Glutamatergic neuron (in vitro differentiated cells): ENCODE results near the gene AGAP1. TPM values are rescaled to one million over a fixed set of nuclear protein-coding genes. Genes with fewer than 3 reads are reported as not detected.

Source experiments
- DNase-seq: peaks from one replicate; pipeline ENCODE4 v3.0.0; 2022
- H3K27ac Mint-ChIP-seq: one replicate; pipeline ENCODE4 v1.8.0; 2020; ENCODE audit warnings: mild to moderate bottlenecking, mixed read lengths, inconsistent platforms; ENCODE audit not compliant: unreplicated experiment
- H3K27me3 Mint-ChIP-seq: one replicate; pipeline ENCODE4 v1.8.0; 2020; ENCODE audit warnings: mild to moderate bottlenecking, moderate library complexity, mixed read lengths, inconsistent platforms; ENCODE audit not compliant: unreplicated experiment
- H3K36me3 Mint-ChIP-seq: one replicate; pipeline ENCODE4 v1.8.0; 2020; ENCODE audit warnings: mild to moderate bottlenecking, mixed read lengths, inconsistent platforms; ENCODE audit not compliant: unreplicated experiment
- H3K4me1 Mint-ChIP-seq: one replicate; pipeline ENCODE4 v1.8.0; 2020; ENCODE audit warnings: mild to moderate bottlenecking, low read depth, mixed read lengths, inconsistent platforms; ENCODE audit not compliant: unreplicated experiment
- H3K4me3 Mint-ChIP-seq: one replicate; pipeline ENCODE4 v1.8.0; 2020; ENCODE audit warnings: mild to moderate bottlenecking, mixed read lengths, inconsistent platforms; ENCODE audit not compliant: unreplicated experiment
- H3K9me3 Mint-ChIP-seq: one replicate; pipeline ENCODE4 v1.8.0; 2020; ENCODE audit warnings: mild to moderate bottlenecking, moderate library complexity, mixed read lengths, inconsistent platforms; ENCODE audit not compliant: unreplicated experiment
- CTCF ChIP-seq: fragments of 200-600 bp; sonication (generic); IDR thresholded peaks from one replicate; pipeline ENCODE4 v1.5.0; 2021; ENCODE audit not compliant: partially characterized antibody, unreplicated experiment
- total RNA-seq: library from RNA; stranded (reverse); fragmentation: NEBNext Ultra II Directional; extraction: Animal tissue kit (Norgen Biotek cat#: 25700); gene quantifications from one replicate; pipeline ENCODE4 v1.2.1, GENCODE V29; 2021; ENCODE audit not compliant: unreplicated experiment

Gene AGAP1
- total RNA-seq, 1 donor from 2014 or later, result 153 TPM

- Mint-ChIP-seq H3K27me3 (peaks cover 8% of the 10 kb centered on the region), H3K4me1 (peaks cover 52% of the 10 kb centered on the region), H3K9me3 (peaks cover 6% of the 10 kb centered on the region), H3K36me3 (no peaks in the 10 kb centered on the region), H3K4me3 (peak overlapping the region; percentile 32), H3K27ac (peak overlapping the region; percentile 92)
- DNase-seq, result peak; percentile 55
- TF ChIP-seq CTCF, result no peak
These were observed 13.3 kb downstream of the AGAP1 start for GRCh38 chr2:235506997-235507615.

GRCh38 chr2:235507928-235508327 is 14.1 kb downstream of the AGAP1 start:
- H3K9me3 Mint-ChIP-seq, result peaks cover 6% of the 10 kb centered on the region
- peaks cover 8% of the 10 kb centered on the region for H3K27me3 Mint-ChIP-seq
- no peak overlapping the region for H3K4me3 Mint-ChIP-seq
- TF ChIP-seq CTCF, result no peak
- H3K4me1 Mint-ChIP-seq, result peaks cover 45% of the 10 kb centered on the region
- no peak overlapping the region for H3K27ac Mint-ChIP-seq
- no peak for DNase-seq
- no peaks in the 10 kb centered on the region for H3K36me3 Mint-ChIP-seq

GRCh38 chr2:235508371-235509160 is 14.7 kb downstream of the AGAP1 start:
- peaks cover 8% of the 10 kb centered on the region for H3K27me3 Mint-ChIP-seq
- H3K9me3 Mint-ChIP-seq, result peaks cover 6% of the 10 kb centered on the region
- no peak overlapping the region for H3K27ac Mint-ChIP-seq
- peaks cover 39% of the 10 kb centered on the region for H3K4me1 Mint-ChIP-seq
- DNase-seq, result no peak
- H3K36me3 Mint-ChIP-seq, result no peaks in the 10 kb centered on the region
- no peak for TF ChIP-seq CTCF
- H3K4me3 Mint-ChIP-seq, result no peak overlapping the region

- H3K27ac Mint-ChIP-seq, result no peak overlapping the region
- H3K36me3 Mint-ChIP-seq, result peaks cover 5% of the 10 kb centered on the region
- peaks cover 5% of the 10 kb centered on the region for H3K27me3 Mint-ChIP-seq
- no peak for TF ChIP-seq CTCF
- H3K4me1 Mint-ChIP-seq, result peaks cover 27% of the 10 kb centered on the region
- no peak overlapping the region for H3K4me3 Mint-ChIP-seq
- no peak for DNase-seq
- H3K9me3 Mint-ChIP-seq, result peaks cover 3% of the 10 kb centered on the region
These were observed 16.5 kb downstream of the AGAP1 start for GRCh38 chr2:235510318-235510717.

GRCh38 chr2:235511187-235511661 is 17.4 kb downstream of the AGAP1 start:
- H3K4me3 Mint-ChIP-seq, result no peak overlapping the region
- TF ChIP-seq CTCF, result no peak
- H3K36me3 Mint-ChIP-seq, result peaks cover 9% of the 10 kb centered on the region
- H3K9me3 Mint-ChIP-seq, result peaks cover 4% of the 10 kb centered on the region
- H3K4me1 Mint-ChIP-seq, result peaks cover 27% of the 10 kb centered on the region
- peaks cover 7% of the 10 kb centered on the region for H3K27me3 Mint-ChIP-seq
- DNase-seq, result no peak
- no peak overlapping the region for H3K27ac Mint-ChIP-seq
